ENCODE measurements around the gene SEMA4D. TPM values are rescaled to one million over a fixed set of nuclear protein-coding genes. Genes with fewer than 3 reads are reported as not detected.

The SEMA4D gene
- total and polyA plus RNA-seq, 9 of the 15 experiments (the other 6 are each of a cell fraction or from before 2014, with no cell fraction given) = 0.38 to 5.1 (median 1.8) TPM

DNA sequence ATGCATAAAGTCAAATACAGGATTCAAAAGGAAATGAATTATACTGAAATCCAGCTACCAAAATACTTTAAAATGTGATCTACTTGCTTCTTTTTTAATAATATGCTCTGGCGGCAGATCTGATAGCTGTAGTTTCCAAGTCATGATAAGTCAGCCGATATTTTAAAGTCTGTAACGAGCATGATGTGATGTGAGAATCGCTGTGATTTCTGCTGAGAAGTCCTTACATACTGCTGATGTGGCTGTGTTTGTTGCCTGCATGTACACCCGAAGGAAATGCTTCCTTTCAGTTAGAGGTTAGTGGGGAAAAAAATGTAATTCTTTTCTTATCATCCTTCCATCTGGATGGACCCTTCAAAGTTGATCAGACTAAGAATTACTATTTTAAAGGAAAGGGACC, 4.8 kb upstream of the SEMA4D start (continued):
- TF ChIP-seq ZFP30 (CRISPR knock-in tag; IDR thresholded peaks at IDR 0.05; ENCODE audit: borderline replicate concordance) (no peak), NELFE (IDR thresholded peaks at IDR 0.05; ENCODE audit: insufficient read depth, insufficient read length) (no peak), RHOXF2B (CRISPR knock-in tag; conservative IDR thresholded peaks at IDR 0.05) (no peak), ZNF121 (CRISPR knock-in tag; conservative IDR thresholded peaks at IDR 0.05) (no peak), GATAD2B (IDR thresholded peaks at IDR 0.05; ENCODE audit: borderline replicate concordance) (no peak), ZNF764 (CRISPR knock-in tag; IDR thresholded peaks at IDR 0.05; ENCODE audit: low read depth) (no peak)
- TF ChIP-seq, protein P1, sequence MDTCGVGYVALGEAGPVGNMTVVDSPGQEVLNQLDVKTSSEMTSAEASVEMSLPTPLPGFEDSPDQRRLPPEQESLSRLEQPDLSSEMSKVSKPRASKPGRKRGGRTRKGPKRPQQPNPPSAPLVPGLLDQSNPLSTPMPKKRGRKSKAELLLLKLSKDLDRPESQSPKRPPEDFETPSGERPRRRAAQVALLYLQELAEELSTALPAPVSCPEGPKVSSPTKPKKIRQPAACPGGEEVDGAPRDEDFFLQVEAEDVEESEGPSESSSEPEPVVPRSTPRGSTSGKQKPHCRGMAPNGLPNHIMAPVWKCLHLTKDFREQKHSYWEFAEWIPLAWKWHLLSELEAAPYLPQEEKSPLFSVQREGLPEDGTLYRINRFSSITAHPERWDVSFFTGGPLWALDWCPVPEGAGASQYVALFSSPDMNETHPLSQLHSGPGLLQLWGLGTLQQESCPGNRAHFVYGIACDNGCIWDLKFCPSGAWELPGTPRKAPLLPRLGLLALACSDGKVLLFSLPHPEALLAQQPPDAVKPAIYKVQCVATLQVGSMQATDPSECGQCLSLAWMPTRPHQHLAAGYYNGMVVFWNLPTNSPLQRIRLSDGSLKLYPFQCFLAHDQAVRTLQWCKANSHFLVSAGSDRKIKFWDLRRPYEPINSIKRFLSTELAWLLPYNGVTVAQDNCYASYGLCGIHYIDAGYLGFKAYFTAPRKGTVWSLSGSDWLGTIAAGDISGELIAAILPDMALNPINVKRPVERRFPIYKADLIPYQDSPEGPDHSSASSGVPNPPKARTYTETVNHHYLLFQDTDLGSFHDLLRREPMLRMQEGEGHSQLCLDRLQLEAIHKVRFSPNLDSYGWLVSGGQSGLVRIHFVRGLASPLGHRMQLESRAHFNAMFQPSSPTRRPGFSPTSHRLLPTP (IDR thresholded peaks at IDR 0.05; ENCODE audit: borderline replicate concordance, extremely low read depth, insufficient read length) = no peak

DNA sequence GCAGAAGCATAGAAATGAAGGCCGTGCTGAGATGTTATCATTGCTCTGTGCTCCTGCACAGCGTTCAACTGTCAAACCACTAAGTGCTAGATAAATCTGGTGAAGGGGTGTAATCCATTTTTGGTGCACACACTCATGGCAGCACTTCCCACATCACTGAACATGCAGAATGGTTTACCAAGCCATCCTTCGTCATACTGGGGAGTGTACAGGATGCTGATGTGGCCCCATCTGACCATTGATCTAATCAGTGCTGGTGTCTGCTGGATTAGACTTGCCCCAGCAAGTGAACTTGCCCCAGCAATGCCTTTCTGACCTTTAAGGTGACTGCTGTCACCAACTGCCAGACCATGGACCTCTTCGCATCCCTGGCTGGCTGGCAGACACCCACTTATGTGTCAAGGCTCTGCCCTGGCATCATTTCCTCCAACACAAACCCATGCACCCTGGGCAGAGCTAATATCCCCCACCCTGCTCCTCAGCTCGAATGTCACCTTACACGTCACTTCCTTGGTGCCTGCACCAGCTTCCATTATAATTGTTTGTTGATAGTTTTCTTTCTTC, 4.2 kb upstream of the SEMA4D start:
- H3K4me2 ChIP-seq (ENCODE audit: insufficient read depth, low read length) = no peak overlapping the region
- H3K9me3 ChIP-seq (replicated peaks; ENCODE audit: control insufficient read depth, insufficient read depth, low read depth, low read length) = no peaks in the 10 kb centered on the region
- CTCF ChIA-PET (ENCODE audit: low intra/inter-chr PET ratio) = no interaction called here
- no peak overlapping the region for H2AFZ ChIP-seq (ENCODE audit: low read depth, low read length)
- no peaks in the 10 kb centered on the region for H3K79me2 ChIP-seq (ENCODE audit: control insufficient read depth, insufficient read depth, low read length)
- no peaks in the 10 kb centered on the region for H4K20me1 ChIP-seq (replicated peaks; ENCODE audit: control insufficient read depth, insufficient read depth, low read length)
- DNase-seq (ENCODE audit: extremely low read depth in 1 of 4, low spot score in 3 of 4) = no peak
- WGBS (ENCODE audit: insufficient coverage, low coverage, missing lambda C conversion rate) = 0% methylated on average over 6 of the region's 6 CpGs
- in situ Hi-C loops (cut with MboI) = no loop called here
- no peaks in the 10 kb centered on the region for H3K36me3 ChIP-seq (ENCODE audit: control insufficient read depth, insufficient read depth, low read length)
- intact Hi-C loops (cut with micrococcal nuclease) = no loop called here
- no peak overlapping the region for H3K4me3 ChIP-seq
- H3K4me1 ChIP-seq (replicated peaks in 1 of 2; ENCODE audit: control insufficient read depth in 2 of 2, insufficient read depth in 2 of 2, low read length in 2 of 2) = peaks cover 0 to 6% of the 10 kb centered on the region in 2 experiments; a peak in 2 of 5 replicates
- POLR2A ChIA-PET = interaction anchor here (0.7 kb wide), 1 partner anchor 27 kb away, joined by 4 read pairs; no protein-coding TSS in a partner anchor
- no peak overlapping the region for H3K27ac ChIP-seq (ENCODE audit: extremely low read depth, low read depth, low read length)
- H3K9ac ChIP-seq (ENCODE audit: insufficient read depth in 1 of 2, low read depth in 2 of 2, low read length in 2 of 2) = no peak overlapping the region
- no peak for ATAC-seq
- H3K27me3 ChIP-seq (ENCODE audit: control insufficient read depth in 2 of 2, insufficient read depth in 2 of 2, low read length in 2 of 2) = peaks cover 0 to 28% of the 10 kb centered on the region in 2 experiments; a peak in 2 of 5 replicates
- no TSS peak for BruUV-seq (replicated peaks)
- TF ChIP-seq, protein P2, sequence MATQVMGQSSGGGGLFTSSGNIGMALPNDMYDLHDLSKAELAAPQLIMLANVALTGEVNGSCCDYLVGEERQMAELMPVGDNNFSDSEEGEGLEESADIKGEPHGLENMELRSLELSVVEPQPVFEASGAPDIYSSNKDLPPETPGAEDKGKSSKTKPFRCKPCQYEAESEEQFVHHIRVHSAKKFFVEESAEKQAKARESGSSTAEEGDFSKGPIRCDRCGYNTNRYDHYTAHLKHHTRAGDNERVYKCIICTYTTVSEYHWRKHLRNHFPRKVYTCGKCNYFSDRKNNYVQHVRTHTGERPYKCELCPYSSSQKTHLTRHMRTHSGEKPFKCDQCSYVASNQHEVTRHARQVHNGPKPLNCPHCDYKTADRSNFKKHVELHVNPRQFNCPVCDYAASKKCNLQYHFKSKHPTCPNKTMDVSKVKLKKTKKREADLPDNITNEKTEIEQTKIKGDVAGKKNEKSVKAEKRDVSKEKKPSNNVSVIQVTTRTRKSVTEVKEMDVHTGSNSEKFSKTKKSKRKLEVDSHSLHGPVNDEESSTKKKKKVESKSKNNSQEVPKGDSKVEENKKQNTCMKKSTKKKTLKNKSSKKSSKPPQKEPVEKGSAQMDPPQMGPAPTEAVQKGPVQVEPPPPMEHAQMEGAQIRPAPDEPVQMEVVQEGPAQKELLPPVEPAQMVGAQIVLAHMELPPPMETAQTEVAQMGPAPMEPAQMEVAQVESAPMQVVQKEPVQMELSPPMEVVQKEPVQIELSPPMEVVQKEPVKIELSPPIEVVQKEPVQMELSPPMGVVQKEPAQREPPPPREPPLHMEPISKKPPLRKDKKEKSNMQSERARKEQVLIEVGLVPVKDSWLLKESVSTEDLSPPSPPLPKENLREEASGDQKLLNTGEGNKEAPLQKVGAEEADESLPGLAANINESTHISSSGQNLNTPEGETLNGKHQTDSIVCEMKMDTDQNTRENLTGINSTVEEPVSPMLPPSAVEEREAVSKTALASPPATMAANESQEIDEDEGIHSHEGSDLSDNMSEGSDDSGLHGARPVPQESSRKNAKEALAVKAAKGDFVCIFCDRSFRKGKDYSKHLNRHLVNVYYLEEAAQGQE (IDR thresholded peaks at IDR 0.05; ENCODE audit: borderline replicate concordance) = peak; percentile 20; the same call in 1 of the 2 replicates
- TF ChIP-seq, protein P2 (CRISPR knock-in tag; IDR thresholded peaks at IDR 0.05; ENCODE audit: low read depth) = no peak
- no peak for TF ChIP-seq ZNF586 (CRISPR knock-in tag; conservative IDR thresholded peaks at IDR 0.05)
- no peak for FAIRE-seq
- no peaks in the 10 kb centered on the region for H3K9me1 ChIP-seq (ENCODE audit: control insufficient read depth, insufficient read depth, low read length)

Measured in K562 (cell line).